WERI-Rb-1 (cell line): ENCODE data around the gene DENND1A.

Experiments
- DNase-seq: peaks from one replicate; pipeline ENCODE4 v3.0.0-alpha.2; 2020
- H3K27ac ChIP-seq: fragments of 250-450 bp; sonication (Bioruptor Pico); 2 replicates; pipeline ENCODE4 v1.5.1; 2020; ENCODE audit warnings: mild to moderate bottlenecking, moderate library complexity
- H3K27me3 ChIP-seq: fragments of 250-450 bp; sonication (Bioruptor Pico); 2 replicates; pipeline ENCODE4 v1.5.1; 2021; ENCODE audit warnings: mild to moderate bottlenecking, low read depth, moderate library complexity; ENCODE audit not compliant: insufficient read depth, severe bottlenecking
- H3K36me3 ChIP-seq: fragments of 250-450 bp; sonication (Bioruptor Pico); 2 replicates; pipeline ENCODE4 v1.5.1; 2020; ENCODE audit warnings: mild to moderate bottlenecking, moderate library complexity
- H3K4me3 ChIP-seq: 2 replicates; pipeline ENCODE4 v1.5.1; 2011; ENCODE audit warnings: low read depth, mild to moderate bottlenecking, control low read depth, low read length
- H3K9me3 ChIP-seq: fragments of 250-450 bp; sonication (Bioruptor Pico); 2 replicates; pipeline ENCODE4 v1.5.1; 2021; ENCODE audit warnings: mild to moderate bottlenecking, moderate library complexity; ENCODE audit not compliant: severe bottlenecking
- CTCF ChIP-seq: IDR thresholded peaks from 2 replicates; pipeline ENCODE4 v1.5.1; 2011; ENCODE audit warnings: low read depth, mild to moderate bottlenecking, control low read depth, inconsistent platforms, low read length

Gene DENND1A

GRCh38 chr9:123757547-123757946 lies 172.4 kb downstream of the DENND1A start:
- Histone ChIP-seq H3K4me3 (no peak overlapping the region), H3K27ac (no peak overlapping the region)

GRCh38 chr9:123756484-123757106 lies 173.3 kb downstream of the DENND1A start:
- Histone ChIP-seq H3K36me3 (peaks cover 4% of the 10 kb centered on the region; the same call in 1 of the 2 replicates), H3K27ac (no peak overlapping the region), H3K27me3 (no peaks in the 10 kb centered on the region), H3K4me3 (no peak overlapping the region), H3K9me3 (no peaks in the 10 kb centered on the region)
- TF ChIP-seq CTCF, result no peak
- no peak for DNase-seq

More at GRCh38 chr9:123757547-123757946, 172.4 kb downstream of the DENND1A start:
- H3K27me3 ChIP-seq, result no peaks in the 10 kb centered on the region
- TF ChIP-seq CTCF, result no peak
- no peaks in the 10 kb centered on the region for H3K9me3 ChIP-seq
- peaks cover 4% of the 10 kb centered on the region; the same call in 1 of the 2 replicates for H3K36me3 ChIP-seq
- no peak for DNase-seq

GRCh38 chr9:123753669-123754258 lies 176.2 kb downstream of the DENND1A start:
- H3K9me3 ChIP-seq, result no peaks in the 10 kb centered on the region
- H3K4me3 ChIP-seq, result no peak overlapping the region
- H3K27ac ChIP-seq, result no peak overlapping the region
- TF ChIP-seq CTCF, result no peak
- peaks cover 4% of the 10 kb centered on the region; the same call in 1 of the 2 replicates for H3K36me3 ChIP-seq
- DNase-seq, result no peak
- no peaks in the 10 kb centered on the region for H3K27me3 ChIP-seq

- peaks cover 4% of the 10 kb centered on the region; the same call in 1 of the 2 replicates for H3K36me3 ChIP-seq
- no peak for TF ChIP-seq CTCF
- no peaks in the 10 kb centered on the region for H3K27me3 ChIP-seq
- no peak for DNase-seq
- H3K27ac ChIP-seq, result no peak overlapping the region
- no peaks in the 10 kb centered on the region for H3K9me3 ChIP-seq
- H3K4me3 ChIP-seq, result no peak overlapping the region
These were observed 176.9 kb downstream of the DENND1A start for GRCh38 chr9:123753016-123753415.

- DNase-seq, result no peak
- H3K4me3 ChIP-seq, result no peak overlapping the region
These were observed 180.2 kb downstream of the DENND1A start for GRCh38 chr9:123749580-123750202.

More at GRCh38 chr9:123749580-123750202, 180.2 kb downstream of the DENND1A start:
- Histone ChIP-seq H3K27me3 (no peaks in the 10 kb centered on the region), H3K27ac (no peak overlapping the region), H3K36me3 (no peaks in the 10 kb centered on the region), H3K9me3 (no peaks in the 10 kb centered on the region)
- TF ChIP-seq CTCF, result no peak
